Natural killer cell treated with Interleukin-12 subunit alpha and Interleukin-12 subunit beta and Interleukin-15 and Interleukin-18, amount 100 ng/mL, for 72 hours (primary cell): ENCODE results near the gene CCL8. TPM values are rescaled to one million over a fixed set of nuclear protein-coding genes. Genes with fewer than 3 reads are reported as not detected.
A peak's percentile ranks its signal among the peaks of the same experiment; 100 is the strongest.
"Not testable (repeated sequence)": the region's sequence is repeated elsewhere in the genome, so short reads cannot be mapped to it uniquely, and the experiment has no call there.

ENCODE experiments used
- ATAC-seq, 2 donors: fragments of 150-1000 bp; cut with Tn5 transposase in 1 of 2; sonication (Bioruptor Pico), chemical (Tn5 transposase) in 1 of 2; 2 replicates each; pipeline ENCODE4 v1.10.0; 2021
- DNase-seq: peaks from one replicate; pipeline ENCODE4 v3.0.0; 2022; ENCODE audit warnings: low spot score
- H3K27ac Mint-ChIP-seq, 2 donors: 1 replicate in 1 of 2; 2 replicates in 1 of 2; pipeline ENCODE4 v1.8.0; 2022; ENCODE audit warnings: mixed read lengths in 2 of 2, mild to moderate bottlenecking in 1 of 2, moderate library complexity in 1 of 2
- H3K27me3 Mint-ChIP-seq, 2 donors: 1 replicate in 1 of 2; 2 replicates in 1 of 2; pipeline ENCODE4 v1.8.0; 2022; ENCODE audit warnings: mixed read lengths in 2 of 2
- H3K36me3 Mint-ChIP-seq: one replicate; pipeline ENCODE4 v1.8.0; 2022; ENCODE audit warnings: mixed read lengths
- H3K4me1 Mint-ChIP-seq, 2 donors: 1 replicate in 1 of 2; 2 replicates in 1 of 2; pipeline ENCODE4 v1.8.0; 2022; ENCODE audit warnings: low read depth in 2 of 2, mixed read lengths in 2 of 2, mild to moderate bottlenecking in 1 of 2
- H3K4me3 Mint-ChIP-seq: one replicate; pipeline ENCODE4 v1.8.0; 2022; ENCODE audit warnings: mixed read lengths
- H3K9me3 Mint-ChIP-seq: 2 replicates; pipeline ENCODE4 v1.8.0; 2022; ENCODE audit warnings: mixed read lengths
- total RNA-seq, 2 donors: library from RNA; stranded (reverse); gene quantifications; one replicate each; pipeline ENCODE4 v1.2.3, GENCODE V29; 2022

CCL8 gene
- total RNA-seq, 2 donors from 2014 or later = not detected

DNA sequence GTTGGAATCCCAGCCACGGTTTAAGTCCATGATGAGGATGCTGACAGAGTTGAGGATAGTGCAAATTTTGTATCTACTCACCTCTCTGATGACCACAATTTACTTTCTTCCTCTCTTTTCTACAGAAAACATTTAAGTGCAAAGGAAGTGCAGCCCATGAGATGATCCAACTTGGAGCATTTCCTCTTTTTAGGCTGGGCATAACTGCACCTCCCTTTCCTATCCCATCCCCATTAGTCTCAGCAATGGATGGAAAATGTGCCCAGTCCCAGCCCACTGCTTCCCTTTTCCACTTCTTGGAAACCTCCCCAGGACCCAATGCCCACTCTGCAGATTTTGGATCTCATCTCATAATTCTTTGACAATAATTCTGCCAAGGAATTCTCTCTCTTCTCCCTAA is 16.6 kb upstream of the CCL8 start:
- peaks cover 3% of the 10 kb centered on the region for H3K9me3 Mint-ChIP-seq
- DNase-seq (no peak), ATAC-seq (no peak)
- H3K36me3 Mint-ChIP-seq = no peaks in the 10 kb centered on the region
- H3K27ac Mint-ChIP-seq = no peak overlapping the region
- peaks cover 21 to 23% of the 10 kb centered on the region in 2 donors for H3K27me3 Mint-ChIP-seq
- no peak overlapping the region for H3K4me3 Mint-ChIP-seq
- H3K4me1 Mint-ChIP-seq = peaks cover 10 to 17% of the 10 kb centered on the region in 2 donors

- H3K4me3 Mint-ChIP-seq = no peak overlapping the region
- peaks cover 3% of the 10 kb centered on the region for H3K9me3 Mint-ChIP-seq
- no peak overlapping the region for H3K27ac Mint-ChIP-seq
- ATAC-seq = no peak
- H3K36me3 Mint-ChIP-seq = no peaks in the 10 kb centered on the region
- H3K4me1 Mint-ChIP-seq = peaks cover 16 to 25% of the 10 kb centered on the region in 2 donors
- H3K27me3 Mint-ChIP-seq = peaks cover 16 to 25% of the 10 kb centered on the region in 2 donors
- DNase-seq = no peak
These were observed 15.6 kb upstream of the CCL8 start for GRCh38 chr17:34303606-34304005.

GRCh38 chr17:34305061-34305460 is 14.2 kb upstream of the CCL8 start:
- H3K36me3 Mint-ChIP-seq = no peaks in the 10 kb centered on the region
- peaks cover 16 to 37% of the 10 kb centered on the region in 2 donors for H3K27me3 Mint-ChIP-seq
- no peak for DNase-seq
- no peak for ATAC-seq
- no peak overlapping the region for H3K27ac Mint-ChIP-seq
- peaks cover 16 to 30% of the 10 kb centered on the region in 2 donors for H3K4me1 Mint-ChIP-seq
- H3K4me3 Mint-ChIP-seq = no peak overlapping the region
- H3K9me3 Mint-ChIP-seq = peaks cover 3% of the 10 kb centered on the region

DNA sequence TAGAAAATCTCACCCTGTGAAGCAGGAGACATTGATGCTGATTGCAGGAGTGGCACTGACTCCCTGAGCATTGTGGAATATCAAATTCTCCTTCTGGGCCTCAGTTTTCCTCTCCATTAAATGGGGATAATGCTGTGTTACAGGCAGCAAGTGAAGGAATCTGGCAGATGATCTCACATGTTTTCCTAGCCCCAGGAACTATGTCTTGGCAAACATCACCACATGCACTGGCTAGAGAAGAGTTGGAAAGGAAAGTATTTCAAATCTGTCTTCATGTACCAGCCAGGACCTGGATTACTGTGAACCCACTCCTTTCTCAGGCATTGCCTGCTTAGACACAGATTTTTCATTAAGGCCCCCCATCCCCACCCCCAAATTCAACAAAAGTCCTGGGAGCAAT is 13.6 kb upstream of the CCL8 start:
- peak overlapping the region in 1 of 2 donors; percentile 45 for H3K27ac Mint-ChIP-seq
- ATAC-seq (no peak), DNase-seq (no peak)
- peaks cover 20 to 42% of the 10 kb centered on the region in 2 donors for H3K27me3 Mint-ChIP-seq
- H3K4me3 Mint-ChIP-seq = no peak overlapping the region
- H3K36me3 Mint-ChIP-seq = no peaks in the 10 kb centered on the region
- H3K4me1 Mint-ChIP-seq = peaks cover 16 to 30% of the 10 kb centered on the region in 2 donors
- H3K9me3 Mint-ChIP-seq = peaks cover 3% of the 10 kb centered on the region

DNA sequence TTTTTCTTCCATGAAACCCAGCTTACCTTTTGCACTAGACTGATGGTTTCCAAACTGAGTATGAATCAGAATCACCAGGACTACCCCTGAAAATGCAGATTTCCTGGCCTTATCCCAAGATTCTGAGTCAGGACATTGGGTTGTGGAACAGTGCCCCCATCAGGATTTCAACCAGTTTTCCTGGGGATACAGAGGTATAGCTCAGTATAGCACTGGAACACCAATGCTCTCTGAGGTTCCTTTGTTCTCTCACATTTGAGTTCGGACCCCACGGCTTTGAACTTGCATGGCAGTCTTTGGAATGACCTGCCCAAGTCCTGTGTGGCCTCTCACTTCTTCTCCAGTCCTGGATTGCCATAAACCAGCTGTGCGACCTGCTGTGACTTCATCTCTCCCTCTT is 12.8 kb upstream of the CCL8 start:
- Mint-ChIP-seq H3K27ac (peak overlapping the region in 1 of 2 donors; percentile 69), H3K4me3 (no peak overlapping the region), H3K36me3 (no peaks in the 10 kb centered on the region), H3K27me3 (peaks cover 17 to 38% of the 10 kb centered on the region in 2 donors), H3K9me3 (peaks cover 3% of the 10 kb centered on the region), H3K4me1 (peaks cover 16 to 30% of the 10 kb centered on the region in 2 donors)
- DNase-seq (no peak), ATAC-seq (no peak)

DNA sequence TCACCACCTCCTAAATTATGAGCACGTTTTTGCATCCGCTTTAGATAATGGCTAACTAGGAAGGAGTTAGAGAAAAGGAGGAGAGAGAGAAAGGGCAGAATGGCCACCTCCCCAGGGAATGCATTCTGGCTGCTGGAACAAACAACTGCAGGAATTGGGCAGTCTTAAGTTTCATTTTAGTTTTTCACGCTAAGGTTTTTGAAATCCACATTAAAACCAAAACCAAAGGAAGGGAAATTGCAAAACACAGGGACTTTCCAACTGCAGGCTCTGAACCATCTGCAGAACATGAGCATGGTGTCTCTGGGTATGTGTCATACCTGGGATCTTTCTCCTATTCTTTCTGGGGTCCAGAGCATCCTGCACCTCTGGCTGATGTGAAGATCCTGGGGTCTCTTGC is 12.1 kb upstream of the CCL8 start:
- Mint-ChIP-seq H3K9me3 (peaks cover 3% of the 10 kb centered on the region), H3K27ac (peak overlapping the region; percentile 16 to 69), H3K4me3 (peak overlapping the region; percentile 11), H3K27me3 (peaks cover 17 to 37% of the 10 kb centered on the region in 2 donors), H3K36me3 (no peaks in the 10 kb centered on the region), H3K4me1 (peaks cover 16 to 30% of the 10 kb centered on the region in 2 donors)
- DNase-seq (peak; percentile 63), ATAC-seq (peak; percentile 76 to 91)

- Mint-ChIP-seq H3K27me3 (peaks cover 15 to 47% of the 10 kb centered on the region in 2 donors), H3K9me3 (peaks cover 3% of the 10 kb centered on the region), H3K36me3 (no peaks in the 10 kb centered on the region), H3K4me1 (peaks cover 16 to 27% of the 10 kb centered on the region in 2 donors), H3K27ac (peak overlapping the region in 1 of 2 donors; percentile 69), H3K4me3 (no peak overlapping the region)
- ATAC-seq = no peak
- no peak for DNase-seq
These were observed 10.9 kb upstream of the CCL8 start for GRCh38 chr17:34308371-34308770.

DNA sequence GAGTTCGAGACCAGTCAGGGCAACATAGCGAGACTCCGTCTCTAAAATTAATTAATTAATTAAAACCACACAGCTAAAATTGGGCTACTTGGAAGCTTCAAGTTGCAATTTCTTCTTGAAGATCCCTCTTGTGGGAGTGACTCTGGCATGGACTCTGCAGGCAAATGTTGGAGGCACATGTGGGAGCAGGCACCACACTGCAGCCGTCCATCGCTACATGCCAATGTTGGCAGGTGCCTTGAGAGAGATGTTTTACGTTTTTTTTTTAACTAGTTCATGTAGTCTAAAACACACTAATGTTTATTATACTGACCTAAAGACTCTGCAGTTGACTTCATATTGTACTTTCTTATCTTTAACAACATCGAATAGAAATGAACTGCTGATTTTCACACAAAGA is 7.9 kb upstream of the CCL8 start:
- no peak for ATAC-seq
- no peak overlapping the region for H3K27ac Mint-ChIP-seq
- no peak for DNase-seq
- no peaks in the 10 kb centered on the region for H3K36me3 Mint-ChIP-seq
- peaks cover 23 to 52% of the 10 kb centered on the region in 2 donors for H3K27me3 Mint-ChIP-seq
- H3K4me3 Mint-ChIP-seq = no peak overlapping the region
- H3K9me3 Mint-ChIP-seq = peaks cover 3% of the 10 kb centered on the region
- H3K4me1 Mint-ChIP-seq = peaks cover 16 to 32% of the 10 kb centered on the region in 2 donors

DNA sequence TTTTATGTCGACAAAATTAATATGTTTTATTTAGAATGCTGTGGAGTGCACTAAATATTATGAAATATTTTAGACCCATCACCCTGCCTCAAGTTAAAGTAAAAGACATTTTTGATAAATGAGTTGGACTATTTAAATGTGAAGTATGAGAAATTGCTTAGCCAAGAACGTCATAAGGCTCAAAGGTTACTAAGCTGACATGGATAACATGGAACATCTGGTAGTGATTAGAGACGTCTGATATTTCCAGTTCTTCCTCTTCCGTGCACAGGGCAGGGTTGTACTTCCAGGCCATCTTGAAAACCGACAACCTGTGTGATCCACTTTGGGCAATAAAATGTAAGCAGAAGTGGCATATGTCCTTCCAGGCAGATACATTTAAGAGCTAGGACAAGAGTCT is 7.2 kb upstream of the CCL8 start:
- no peak for ATAC-seq
- Mint-ChIP-seq H3K27me3 (peaks cover 24 to 60% of the 10 kb centered on the region in 2 donors), H3K4me1 (peaks cover 11 to 26% of the 10 kb centered on the region in 2 donors), H3K9me3 (no peaks in the 10 kb centered on the region), H3K36me3 (no peaks in the 10 kb centered on the region), H3K4me3 (no peak overlapping the region), H3K27ac (peak overlapping the region in 1 of 2 donors; percentile 24)
- no peak for DNase-seq

DNA sequence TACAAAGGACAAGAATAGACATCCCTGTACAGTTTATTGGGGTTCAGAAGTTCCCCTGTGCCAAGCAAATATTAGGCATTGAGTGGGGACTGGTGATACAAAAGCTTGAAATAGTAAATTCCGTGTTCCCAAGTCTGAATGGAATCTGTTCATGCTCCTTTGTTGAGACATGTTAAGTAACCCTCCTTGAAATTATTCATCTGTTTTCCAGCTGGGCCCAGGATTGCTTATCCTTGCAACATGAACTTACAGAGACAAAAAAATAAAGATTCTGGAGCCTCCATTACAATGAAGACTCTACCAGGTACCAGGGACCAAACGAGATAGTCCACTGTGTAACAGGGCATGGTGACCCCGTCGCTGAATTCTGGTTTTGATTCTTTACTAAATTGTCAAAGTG is 6.1 kb upstream of the CCL8 start:
- Mint-ChIP-seq H3K36me3 (no peaks in the 10 kb centered on the region), H3K27me3 (peaks cover 24 to 64% of the 10 kb centered on the region in 2 donors), H3K27ac (no peak overlapping the region), H3K4me1 (peaks cover 2 to 15% of the 10 kb centered on the region in 2 donors), H3K4me3 (no peak overlapping the region), H3K9me3 (no peaks in the 10 kb centered on the region)
- no peak for DNase-seq
- ATAC-seq = no peak

DNA sequence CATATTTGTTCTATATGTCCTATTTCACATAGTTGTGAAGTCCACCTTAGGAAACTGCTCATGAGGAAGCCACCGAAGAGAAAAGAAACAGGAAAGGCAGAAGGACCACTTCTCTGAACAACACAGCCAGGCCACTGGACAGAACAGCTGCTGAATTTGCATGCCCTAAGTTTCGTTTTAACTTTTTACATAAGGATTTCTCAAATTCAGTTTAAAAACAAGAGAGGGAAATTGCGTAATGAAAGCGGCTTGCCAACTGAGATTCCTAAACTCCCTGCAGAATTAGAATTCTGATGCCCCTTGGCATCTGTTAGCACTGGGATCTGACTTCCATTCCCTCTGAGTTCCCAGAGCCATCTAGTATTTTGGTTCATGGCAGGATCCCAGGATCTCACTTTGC is 5.0 kb upstream of the CCL8 start:
- Mint-ChIP-seq H3K27ac (no peak overlapping the region), H3K9me3 (no peaks in the 10 kb centered on the region), H3K36me3 (no peaks in the 10 kb centered on the region), H3K4me3 (no peak overlapping the region), H3K27me3 (peaks cover 24 to 55% of the 10 kb centered on the region in 2 donors), H3K4me1 (peaks cover 0 to 11% of the 10 kb centered on the region in 2 donors)
- ATAC-seq = no peak
- DNase-seq = no peak

- Mint-ChIP-seq H3K4me3 (no peak overlapping the region), H3K27me3 (peaks cover 16 to 26% of the 10 kb centered on the region in 2 donors), H3K36me3 (no peaks in the 10 kb centered on the region), H3K27ac (no peak overlapping the region), H3K4me1 (peaks cover 0 to 7% of the 10 kb centered on the region in 2 donors), H3K9me3 (no peaks in the 10 kb centered on the region)
- ATAC-seq (no peak), DNase-seq (no peak)
These were observed 761 bp upstream of the CCL8 start for GRCh38 chr17:34318474-34318873.

DNA sequence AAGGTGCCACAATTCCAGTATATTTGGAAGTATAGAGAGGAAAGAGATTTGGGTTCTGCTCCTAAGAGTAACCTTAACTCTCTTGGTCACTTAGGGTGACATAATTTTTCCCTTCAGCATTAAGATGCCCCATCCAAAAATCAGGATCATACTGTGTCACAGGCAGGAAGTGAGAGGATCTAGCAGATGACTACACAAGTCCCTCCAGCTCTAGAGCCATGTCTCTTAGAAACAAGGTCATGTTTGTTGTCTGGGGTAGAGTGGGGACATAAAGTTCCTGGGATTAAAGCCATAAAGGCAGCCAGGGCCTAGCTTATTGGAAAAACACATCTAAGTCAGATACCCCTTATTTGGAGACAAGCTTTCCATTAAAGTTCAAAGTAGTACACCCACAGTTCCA is 2.7 kb downstream of the CCL8 start:
- Mint-ChIP-seq H3K27ac (no peak overlapping the region), H3K4me1 (no peaks in the 10 kb centered on the region), H3K4me3 (no peak overlapping the region), H3K9me3 (no peaks in the 10 kb centered on the region), H3K36me3 (peaks cover 11% of the 10 kb centered on the region), H3K27me3 (peaks cover 19 to 34% of the 10 kb centered on the region in 2 donors)
- DNase-seq = no peak
- no peak for ATAC-seq

DNA sequence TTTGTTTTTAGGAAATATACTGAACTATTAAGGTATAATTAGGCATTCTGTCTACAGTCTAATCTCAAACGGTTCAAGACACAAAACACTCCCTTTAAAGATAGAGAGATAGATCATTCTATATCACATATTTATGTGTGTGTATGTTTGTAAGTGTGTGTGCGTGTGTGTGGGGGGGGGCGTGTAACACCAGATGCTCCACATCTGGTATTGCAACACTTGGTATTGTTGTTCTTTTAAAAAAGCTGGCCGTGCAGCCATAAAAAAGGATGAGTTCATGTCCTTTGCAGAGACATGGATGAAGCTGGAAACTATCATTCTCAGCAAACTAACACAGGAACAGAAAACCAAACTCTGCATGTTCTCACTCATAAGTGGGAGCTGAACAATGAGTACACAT is 8.3 kb downstream of the CCL8 start:
- H3K27ac Mint-ChIP-seq, H3K4me1 Mint-ChIP-seq, H3K4me3 Mint-ChIP-seq, DNase-seq, ATAC-seq, H3K9me3 Mint-ChIP-seq: not testable (repeated sequence)
- peaks cover 11% of the 10 kb centered on the region for H3K36me3 Mint-ChIP-seq
- peaks cover 31 to 55% of the 10 kb centered on the region in 2 donors for H3K27me3 Mint-ChIP-seq

DNA sequence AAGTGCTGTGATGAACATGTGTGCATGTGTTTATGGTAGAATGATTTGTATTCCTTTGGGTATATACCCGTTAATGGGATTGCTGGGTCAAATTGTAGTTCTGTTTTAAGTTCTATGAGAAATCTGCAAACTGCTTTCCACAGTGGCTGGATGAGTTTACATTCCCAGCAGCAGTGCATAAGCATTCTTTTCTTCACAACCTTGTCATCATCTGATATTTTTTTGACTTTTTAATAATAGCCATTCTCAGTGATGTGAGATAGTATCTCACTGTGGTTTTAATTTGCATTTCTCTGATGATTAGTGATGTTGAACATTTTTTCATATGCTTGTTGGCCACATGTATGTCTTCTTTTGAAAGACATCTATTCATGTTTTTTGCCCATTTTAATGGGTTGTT is 18.5 kb downstream of the CCL8 start:
- no peak for DNase-seq
- Mint-ChIP-seq H3K4me3 (no peak overlapping the region), H3K27ac (no peak overlapping the region), H3K9me3 (peaks cover 3% of the 10 kb centered on the region), H3K4me1 (no peaks in the 10 kb centered on the region), H3K36me3 (no peaks in the 10 kb centered on the region), H3K27me3 (peaks cover 30 to 75% of the 10 kb centered on the region in 2 donors)
- ATAC-seq = no peak
